DND-41 (cell line): Measurements from ENCODE around the gene P2RX2.
"Not testable (repeated sequence)": the region's sequence is repeated elsewhere in the genome, so short reads cannot be mapped to it uniquely, and the experiment has no call there.

ENCODE experiments used
- CTCF ChIP-seq: IDR thresholded peaks from 2 replicates; pipeline ENCODE4 v1.5.1; 2012; ENCODE audit warnings: borderline replicate concordance, low read length, moderate library complexity, mild to moderate bottlenecking; ENCODE audit not compliant: poor library complexity, severe bottlenecking; ENCODE audit errors: extremely low read depth
- EZH2 ChIP-seq: IDR thresholded peaks from 3 replicates; pipeline ENCODE4 v1.6.1; 2012; ENCODE audit warnings: borderline replicate concordance, low read depth, mild to moderate bottlenecking, moderate library complexity, low read length, inconsistent platforms; ENCODE audit not compliant: severe bottlenecking

GRCh38 chr12:132599502-132599901 is 19.1 kb upstream of the P2RX2 start:
- not testable (repeated sequence) for TF ChIP-seq EZH2, CTCF
